Heart left ventricle (tissue), 13 donors: Measurements from ENCODE around the gene MED25.

Source experiments
- CTCF ChIP-seq, 12 donors: fragments of 200-600 bp; sonication (generic) in 4 of 12; IDR thresholded peaks; one replicate each; pipeline versions ENCODE4 v1.5.0 to v1.8.0; 2018 to 2022; ENCODE audit warnings: antibody characterized with exemption in 12 of 12, mild to moderate bottlenecking in 5 of 12
- POLR2A ChIP-seq, 2 donors: fragments of 450-650 bp; IDR thresholded peaks; one replicate each; pipeline ENCODE4 v1.6.1; 2017; ENCODE audit warnings: antibody characterized with exemption in 2 of 2, mild to moderate bottlenecking in 2 of 2, moderate library complexity in 2 of 2
- donor health status: ischemic (EF 13 %, LVEDD 7.1; RV severe dilation, severe dysfunction).
- donor health status: DM: no; HTN: yes; CAD: no.
- donor health status: DM: no; HTN: no; CAD: no.
- donor health status: ischemic (EF 25% LVEDD 6.9; RV normal size, moderate dysfunction).
- donor health status: ischemic (EF 25% LVEDD 5.7; RV mildly dilated, moderate dysfunction).
- donor health status: ischemic (EF 35%, LVEDD 5.7; RV mildly dilated, moderate dysfunction).
- donor health status: nonischemic (EF 11% LVEDD 7.7; RV severe dilation, severe dysfunction).
- donor health status: DM: yes; HTN: yes; CAD: no.
- donor health status: PGD.
- donor health status: ischemic (EF 29% LVEDD 5.4; RV normal size, mild dysfunction).
- donor health status: nonischemic (EF 23%, LVEDD 6.1; RV moderate dilation, normal function).

- no peak for TF ChIP-seq POLR2A (IDR thresholded peaks at IDR 0.05)
- TF ChIP-seq CTCF (IDR thresholded peaks at IDR 0.05) = no peak
Measured at GRCh38 chr19:49857838-49858087, 39.7 kb downstream of the MED25 start.
